Amniotic stem cell (primary cell): Measurements from ENCODE around the gene SPEN.

Experiments used
- DNase-seq: peaks from one replicate; lab custom pipeline; 2025; lab: John Stamatoyannopoulos, UW

Gene SPEN

GRCh38 chr1:15985611-15986297 is 138.2 kb downstream of the SPEN start:
- no peak for DNase-seq

- no peak for DNase-seq
Measured at GRCh38 chr1:15988856-15989736, 141.6 kb downstream of the SPEN start.

GRCh38 chr1:15989776-15990175 is 142.3 kb downstream of the SPEN start:
- no peak for DNase-seq
